Spleen (tissue), 11 donors: ENCODE measurements around the gene KCNF1. TPM values are rescaled to one million over a fixed set of nuclear protein-coding genes. Genes with fewer than 3 reads are reported as not detected.

Experiments
- DNase-seq: peaks from one replicate; pipeline ENCODE4 v3.0.0-alpha.2; 2020
- H3K27ac ChIP-seq, 8 donors: fragments of 200-600 bp; sonication (generic) in 7 of 8; 1 replicate in 4 of 8; 2 replicates in 4 of 8; pipeline versions ENCODE4 v1.5.0 to v1.8.0; 2016 to 2021; ENCODE audit warnings: inconsistent platforms in 4 of 8, mild to moderate bottlenecking in 4 of 8, moderate library complexity in 1 of 8
- H3K27me3 ChIP-seq, 7 donors: fragments of 200-600 bp; sonication (generic) in 6 of 7; replicated peaks in 1 of 7; 1 replicate in 4 of 7; 2 replicates in 3 of 7; pipeline versions ENCODE4 v1.5.0 to v1.8.0; 2016 to 2021; ENCODE audit warnings: inconsistent platforms in 3 of 7, mild to moderate bottlenecking in 1 of 7
- H3K36me3 ChIP-seq, 6 donors: fragments of 200-600 bp; sonication (generic) in 5 of 6; 1 replicate in 4 of 6; 2 replicates in 2 of 6; pipeline versions ENCODE4 v1.5.0 to v1.8.0; 2016 to 2021; ENCODE audit warnings: inconsistent platforms in 2 of 6
- H3K4me1 ChIP-seq, 6 donors: fragments of 200-600 bp; sonication (generic) in 5 of 6; 1 replicate in 3 of 6; 2 replicates in 3 of 6; pipeline versions ENCODE4 v1.5.0 to v1.8.0; 2016 to 2021; ENCODE audit warnings: inconsistent platforms in 3 of 6
- H3K4me3 ChIP-seq, 8 donors: fragments of 200-600 bp; sonication (generic) in 7 of 8; 1 replicate in 4 of 8; 2 replicates in 4 of 8; pipeline versions ENCODE4 v1.5.0 to v1.8.0; 2016 to 2021; ENCODE audit warnings: inconsistent platforms in 4 of 8, mild to moderate bottlenecking in 4 of 8, moderate library complexity in 2 of 8
- H3K9me3 ChIP-seq, 8 donors: fragments of 200-600 bp; sonication (generic) in 7 of 8; 1 replicate in 4 of 8; 2 replicates in 4 of 8; pipeline versions ENCODE4 v1.5.0 to v1.8.0; 2016 to 2021; ENCODE audit warnings: inconsistent platforms in 4 of 8
- CTCF ChIP-seq, 11 experiments: fragments of 200-600 bp in 7 of 11; fragments of 450-650 bp in 4 of 11; sonication (generic) in 4 of 11; IDR thresholded peaks in 8 of 11; conservative IDR thresholded peaks in 3 of 11; 1 replicate in 7 of 11; 2 replicates in 4 of 11; pipeline versions ENCODE4 v1.4.0 to v1.8.0; 2016 to 2021; ENCODE audit warnings: antibody characterized with exemption in 11 of 11, inconsistent platforms in 4 of 11, mild to moderate bottlenecking in 1 of 11
- POLR2A ChIP-seq, 3 donors: fragments of 450-650 bp; IDR thresholded peaks; one replicate each; pipeline ENCODE4 v1.5.1; 2017; ENCODE audit warnings: antibody characterized with exemption in 3 of 3, mild to moderate bottlenecking in 1 of 3
- POLR2AphosphoS5 ChIP-seq, 3 donors: sonication (generic); formaldehyde crosslinking; IDR thresholded peaks; one replicate each; pipeline ENCODE4 v1.5.1; 2017; ENCODE audit warnings: antibody characterized with exemption in 3 of 3
- WGBS, 5 donors: extraction: QIAGEN DNeasy Blood & Tissue Kit in 3 of 5; methylation state at CpG; one replicate each; pipeline versions ENCODE4 v1.1.5 to v1.1.7; 2013 to 2018; 5-methylcytosine and 5-hydroxymethylcytosine counted together
- intact Hi-C: fragments of 100-400 bp; cut with DNase I; formaldehyde crosslinking; loops from one replicate; pipeline ENCODE4 v1.15.0; 2023; ENCODE audit warnings: low total_unique reads
- polyA plus RNA-seq, 3 donors: library from polyadenylated mRNA; stranded (reverse); fragments of 200-250 nt; gene quantifications; one replicate each; pipeline ENCODE4 v1.2.1, GENCODE V29; 2013
- total RNA-seq, 7 donors: library from RNA; depleted of rRNA in 3 of 7; stranded (reverse); fragments of >200 nt in 3 of 7; fragmentation: NEBNext Ultra II Directional in 4 of 7; extraction: Animal tissue kit (Norgen Biotek cat#: 25700) in 4 of 7; gene quantifications; one replicate each; pipeline versions ENCODE4 v1.1.0 to v1.2.1, GENCODE V29; 2016 to 2021
- donor health status: healthy with polysubstance abuse.
- donor health status: DM: no; HTN: no; CAD: no; lungs with moderate emphysema.
- donor health status: DM: no; HTN: no; CAD: no.
- donor health status: Bipolar disorder and iron deficiency.
- donor health status: healthy.
- donor health status: DM: no; HTN: no; CAD: no.
- donor health status: DM: yes; HTN: yes; CAD: no.

KCNF1 gene
- total and polyA plus RNA-seq, 10 donors: 0.16 to 1.2 (median 0.57) TPM; not detected in 3

GRCh38 chr2:10901160-10901939, 10.4 kb upstream of the KCNF1 start:
- Histone ChIP-seq H3K36me3 (no peaks in the 10 kb centered on the region), H3K4me3 (no peak overlapping the region), H3K9me3 (peaks cover 0 to 10% (median 3%) of the 10 kb centered on the region in 8 donors), H3K4me1 (no peaks in the 10 kb centered on the region), H3K27ac (no peak overlapping the region), H3K27me3 (no peaks in the 10 kb centered on the region)
- no peak for DNase-seq
- intact Hi-C loops: no loop called here
- 62 to 70% (median 64%) methylated on average over 12 of the region's 12 CpGs for WGBS, 5 donors
- TF ChIP-seq CTCF (IDR thresholded peaks at IDR 0.05 in 8 of 11, conservative IDR thresholded peaks at IDR 0.05 in 3 of 11) (no peak), POLR2A (IDR thresholded peaks at IDR 0.05) (no peak), POLR2AphosphoS5 (IDR thresholded peaks at IDR 0.05) (no peak)

- TF ChIP-seq POLR2AphosphoS5 (IDR thresholded peaks at IDR 0.05) (no peak), POLR2A (IDR thresholded peaks at IDR 0.05) (no peak), CTCF (IDR thresholded peaks at IDR 0.05 in 8 of 11, conservative IDR thresholded peaks at IDR 0.05 in 3 of 11) (no peak)
- Histone ChIP-seq H3K9me3 (peaks cover 0 to 10% (median 3%) of the 10 kb centered on the region in 8 donors), H3K27ac (no peak overlapping the region), H3K36me3 (no peaks in the 10 kb centered on the region), H3K4me3 (no peak overlapping the region), H3K4me1 (no peaks in the 10 kb centered on the region), H3K27me3 (peaks cover 0 to 3% (median 0%) of the 10 kb centered on the region in 7 donors)
- intact Hi-C loops: no loop called here
- no peak for DNase-seq
- 77 to 93% (median 84%) methylated on average over 1 to 2 of the region's 2 CpGs for WGBS, 5 donors
Observed at GRCh38 chr2:10903861-10904210, 7.9 kb upstream of the KCNF1 start.

GRCh38 chr2:10904455-10904854, 7.3 kb upstream of the KCNF1 start:
- intact Hi-C loops: no loop called here
- Histone ChIP-seq H3K4me1 (no peaks in the 10 kb centered on the region), H3K27ac (no peak overlapping the region), H3K36me3 (no peaks in the 10 kb centered on the region), H3K4me3 (no peak overlapping the region), H3K9me3 (peaks cover 0 to 10% (median 3%) of the 10 kb centered on the region in 8 donors), H3K27me3 (peaks cover 0 to 3% (median 0%) of the 10 kb centered on the region in 7 donors)
- WGBS, 5 donors: 85 to 94% (median 89%) methylated on average over 6 of the region's 6 CpGs
- no peak for DNase-seq
- TF ChIP-seq POLR2A (IDR thresholded peaks at IDR 0.05) (no peak), POLR2AphosphoS5 (IDR thresholded peaks at IDR 0.05) (no peak), CTCF (IDR thresholded peaks at IDR 0.05 in 8 of 11, conservative IDR thresholded peaks at IDR 0.05 in 3 of 11) (no peak)

GRCh38 chr2:10905006-10905861, 6.5 kb upstream of the KCNF1 start:
- Histone ChIP-seq H3K4me3 (no peak overlapping the region), H3K9me3 (peaks cover 0 to 10% (median 3%) of the 10 kb centered on the region in 8 donors), H3K36me3 (no peaks in the 10 kb centered on the region), H3K27ac (no peak overlapping the region), H3K27me3 (peaks cover 0 to 9% (median 0%) of the 10 kb centered on the region in 7 donors), H3K4me1 (no peaks in the 10 kb centered on the region)
- intact Hi-C loops: no loop called here
- no peak for DNase-seq
- WGBS, 5 donors: 74 to 92% (median 88%) methylated on average over 9 of the region's 9 CpGs
- TF ChIP-seq POLR2AphosphoS5 (IDR thresholded peaks at IDR 0.05) (no peak), CTCF (IDR thresholded peaks at IDR 0.05 in 8 of 11, conservative IDR thresholded peaks at IDR 0.05 in 3 of 11) (no peak), POLR2A (IDR thresholded peaks at IDR 0.05) (no peak)
